ENCODE data around the gene PPIL3.
"Not testable (repeated sequence)": the region's sequence is repeated elsewhere in the genome, so short reads cannot be mapped to it uniquely, and the experiment has no call there.

Gene PPIL3

DNA sequence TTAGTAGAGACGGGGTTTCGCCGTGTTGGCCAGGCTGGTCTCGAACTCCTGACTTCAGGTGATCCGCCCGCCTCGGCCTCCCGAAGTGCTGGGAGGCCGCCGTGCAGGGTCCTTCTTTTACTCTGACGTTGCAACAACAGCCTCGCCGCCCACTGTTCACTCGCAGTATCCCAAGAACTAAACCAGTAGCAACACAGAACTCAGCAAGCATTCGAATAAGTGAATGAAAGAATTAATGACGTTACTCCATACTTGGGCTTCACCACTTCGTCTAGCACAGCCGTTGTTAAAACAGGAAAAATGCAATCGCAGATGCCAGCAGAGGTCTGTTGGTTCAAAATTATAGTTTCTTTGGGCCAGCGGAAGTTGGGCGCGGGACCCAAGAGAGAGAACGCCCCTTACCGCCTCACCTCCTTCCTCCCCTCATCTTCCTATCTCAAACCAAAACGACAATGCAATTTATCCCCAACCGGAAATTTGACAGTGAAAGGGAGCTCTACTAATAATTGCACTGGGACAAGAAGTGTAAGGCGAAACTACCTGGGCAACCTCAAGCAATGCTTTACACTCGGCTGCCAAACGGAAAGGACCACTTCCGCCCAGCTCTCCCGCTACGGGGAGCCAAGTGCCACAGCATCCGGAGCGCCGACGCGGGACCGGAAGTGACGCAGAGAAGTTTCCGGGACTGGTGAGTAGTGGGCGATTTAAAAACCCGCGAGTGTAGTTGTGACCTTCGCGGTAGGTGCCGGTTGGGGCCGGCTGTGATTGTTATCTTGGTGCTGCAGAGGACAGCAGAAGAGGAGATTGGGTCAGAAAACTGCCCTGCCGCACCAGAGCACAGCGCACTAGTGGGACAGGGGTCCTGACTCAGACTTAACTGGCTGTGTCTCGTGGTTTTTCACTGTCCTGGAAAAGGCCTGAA, at the start of gene PPIL3, which contains the start of gene NIF3L1:
PPIL3 (minus strand) TSS at position 374 of the 922 bp plus-strand sequence. CDS start 1,462 bp downstream, outside the sequence.
NIF3L1 (plus strand) TSS at position 668 of the 922 bp plus-strand sequence. CDS start 2,573 bp downstream, outside the sequence.
- intact Hi-C loops (cut with DNase I) = no loop called here
- peak; percentile 93 to 98 (median 96) for DNase-seq

DNA sequence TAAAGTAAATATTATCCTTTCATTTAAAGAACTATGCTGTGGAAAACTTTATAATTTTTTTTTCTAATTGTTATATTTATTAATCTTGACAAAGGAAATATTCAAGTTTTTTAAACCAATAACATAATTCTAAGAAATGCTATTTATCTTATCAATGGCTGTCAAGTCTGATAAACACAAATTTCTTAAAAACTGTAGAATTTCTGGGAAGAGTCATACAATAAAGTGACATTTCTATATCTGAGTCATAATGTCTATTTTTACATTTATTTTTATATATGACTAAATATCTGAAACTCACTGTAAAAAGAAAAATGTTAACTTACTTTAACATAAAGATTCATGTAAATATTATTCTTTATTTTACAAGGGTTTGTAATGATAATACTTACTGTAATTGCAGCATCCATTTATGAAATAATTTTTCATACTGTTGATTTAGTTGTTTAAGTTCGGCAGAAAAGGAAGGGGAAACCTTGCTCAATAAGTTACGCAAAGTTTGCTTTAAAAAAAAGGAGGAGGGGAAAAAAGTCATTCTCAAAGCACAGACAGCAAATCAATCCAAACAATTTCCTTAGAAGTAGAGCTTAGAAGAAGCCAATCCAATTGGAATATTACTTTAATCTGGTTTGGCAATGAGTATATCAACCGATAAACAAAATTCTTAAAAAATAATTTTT, 42.2 kb upstream of the PPIL3 start:
- intact Hi-C loops (cut with DNase I) = no loop called here
- no peak for DNase-seq

DNA sequence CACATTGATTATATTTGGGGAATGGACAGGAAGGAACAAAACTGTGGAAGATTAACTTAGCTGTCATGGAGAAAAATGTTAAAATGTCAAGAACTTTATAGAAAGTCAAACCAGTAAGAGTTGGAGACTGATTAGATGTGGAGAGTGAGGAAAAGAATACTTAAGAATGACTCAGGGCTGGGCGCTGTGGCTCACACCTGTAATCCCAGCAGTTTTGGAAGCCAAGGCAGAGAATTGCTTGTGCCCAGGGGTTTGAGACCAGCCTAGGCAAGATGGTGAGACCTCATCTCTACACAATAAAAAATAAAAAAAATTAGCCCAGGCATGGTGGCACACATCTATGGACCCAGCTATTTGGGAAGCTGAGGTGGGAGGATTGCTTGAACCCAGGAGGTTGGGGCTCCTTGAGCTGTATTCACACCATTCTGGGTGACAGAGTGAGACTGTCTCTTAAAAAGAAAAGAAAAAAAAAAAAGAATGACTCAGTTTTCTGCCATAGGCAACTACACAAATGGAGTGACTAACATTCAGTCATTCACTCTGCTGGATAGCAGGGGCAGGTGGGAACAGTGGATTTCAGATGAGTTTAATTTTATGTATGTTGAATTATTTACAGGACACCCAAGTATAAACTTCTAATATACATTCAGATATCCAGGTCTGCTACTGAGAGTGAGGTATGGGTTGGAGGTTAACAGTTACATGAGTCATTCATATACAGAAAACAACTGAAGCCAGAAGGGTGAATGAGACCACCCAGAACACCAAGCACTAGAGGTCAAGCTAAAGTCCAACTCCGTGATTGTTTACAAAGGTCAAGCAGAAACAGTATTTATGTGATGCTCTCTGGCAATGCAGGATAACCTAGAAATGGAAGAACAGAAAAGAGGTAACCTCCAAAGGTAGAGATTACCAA, 40.7 kb upstream of the PPIL3 start:
- intact Hi-C loops (cut with DNase I) = no loop called here
- DNase-seq = no peak

DNA sequence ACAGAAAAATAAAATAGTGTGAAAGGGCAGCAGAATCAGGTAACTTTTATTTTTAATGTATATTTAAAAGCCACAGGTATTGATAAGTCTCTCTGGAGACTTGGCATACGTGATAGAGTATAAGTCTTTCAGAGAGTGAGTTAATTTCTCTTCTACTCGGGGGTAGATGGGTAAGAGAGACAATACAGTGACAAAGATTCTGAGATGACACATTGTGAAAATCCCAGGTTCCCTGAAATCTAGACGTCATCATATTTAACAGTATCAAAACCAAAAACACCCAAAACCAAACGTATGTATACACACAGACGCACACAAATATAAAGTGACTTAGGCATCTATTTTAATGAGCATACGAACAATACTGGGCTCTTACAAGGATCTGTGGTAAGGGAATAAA, 33.6 kb upstream of the PPIL3 start:
- intact Hi-C loops (cut with DNase I) = no loop called here
- DNase-seq = no peak

DNA sequence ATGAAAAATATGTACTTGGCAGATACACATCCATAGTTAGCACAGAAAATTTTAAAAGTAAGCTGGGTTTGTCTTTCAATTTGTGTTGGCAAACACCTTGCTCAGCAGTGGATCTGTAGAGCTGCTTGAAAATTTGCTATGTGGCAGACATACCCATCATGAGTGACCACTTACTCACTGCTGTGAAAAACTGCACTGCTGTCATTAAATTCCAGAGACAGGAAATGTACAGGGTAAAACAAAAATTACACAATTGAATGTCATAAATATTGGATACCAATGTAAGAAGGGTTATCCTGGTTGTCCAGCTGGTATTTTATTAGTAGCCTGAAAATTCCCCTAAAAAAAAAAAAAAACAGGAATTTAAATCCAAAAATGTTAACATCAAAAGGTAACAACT, 24.8 kb upstream of the PPIL3 start:
- no peak for DNase-seq
- intact Hi-C loops (cut with DNase I) = no loop called here

DNA sequence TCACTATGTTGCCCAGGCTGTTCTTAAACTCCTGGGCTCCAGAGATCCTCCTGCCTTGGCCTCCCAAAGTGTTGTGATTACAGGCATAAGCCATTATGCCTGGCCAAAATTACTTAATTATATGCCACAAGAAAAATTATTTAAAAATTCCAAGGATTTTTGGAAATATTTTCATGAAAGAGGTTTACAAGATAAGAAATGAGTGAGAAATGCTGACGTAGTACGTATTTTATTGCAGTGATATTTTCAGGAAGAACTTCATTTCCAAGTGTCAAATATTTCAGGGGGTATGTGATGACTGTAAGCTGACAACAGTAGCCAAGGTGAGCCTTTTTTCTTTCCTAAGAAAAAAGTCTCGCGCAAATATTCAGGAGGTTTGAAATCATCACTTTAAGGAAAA, 21.1 kb upstream of the PPIL3 start:
- intact Hi-C loops (cut with DNase I) = loop anchor here (5.0 kb wide), 1 partner anchor 162 kb away; the partner anchor contains the start of genes HYCC2 and NDUFB3

DNA sequence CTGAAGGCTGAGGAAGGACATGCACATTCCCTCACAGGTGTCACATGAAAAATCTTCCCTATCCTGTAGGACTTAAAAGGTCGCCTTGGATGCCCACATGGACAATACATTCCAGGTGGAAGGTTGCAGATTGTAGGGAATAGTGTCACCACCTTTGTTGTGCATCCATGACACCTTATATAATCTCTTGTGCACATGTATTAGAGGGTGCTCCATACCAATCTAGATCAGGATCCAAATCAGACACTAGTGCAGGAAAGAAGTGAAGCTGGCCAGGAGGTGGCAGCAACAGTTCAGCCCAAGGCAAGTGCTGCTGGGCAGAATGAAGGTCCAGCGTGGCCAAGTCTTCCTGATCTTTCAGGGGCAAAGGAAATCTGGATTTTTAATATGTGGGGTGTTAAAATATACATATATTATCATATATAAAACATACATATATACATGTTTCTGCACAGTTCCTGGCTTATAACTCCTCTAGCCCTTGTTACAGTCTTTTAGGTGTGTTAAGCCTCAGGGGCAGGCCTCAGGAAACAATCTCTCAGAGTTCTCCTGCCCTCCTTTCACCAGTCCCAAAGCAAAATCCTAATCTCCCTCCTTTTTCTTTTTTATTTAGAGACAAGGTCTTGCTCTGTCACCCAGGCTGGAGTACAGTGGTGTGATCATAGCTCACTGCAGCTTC, 16.9 kb upstream of the PPIL3 start:
- peak; percentile 62 to 90 (median 80) for DNase-seq

More for the DNA sequence above, 21.1 kb upstream of the PPIL3 start:
- DNase-seq = no peak

DNA sequence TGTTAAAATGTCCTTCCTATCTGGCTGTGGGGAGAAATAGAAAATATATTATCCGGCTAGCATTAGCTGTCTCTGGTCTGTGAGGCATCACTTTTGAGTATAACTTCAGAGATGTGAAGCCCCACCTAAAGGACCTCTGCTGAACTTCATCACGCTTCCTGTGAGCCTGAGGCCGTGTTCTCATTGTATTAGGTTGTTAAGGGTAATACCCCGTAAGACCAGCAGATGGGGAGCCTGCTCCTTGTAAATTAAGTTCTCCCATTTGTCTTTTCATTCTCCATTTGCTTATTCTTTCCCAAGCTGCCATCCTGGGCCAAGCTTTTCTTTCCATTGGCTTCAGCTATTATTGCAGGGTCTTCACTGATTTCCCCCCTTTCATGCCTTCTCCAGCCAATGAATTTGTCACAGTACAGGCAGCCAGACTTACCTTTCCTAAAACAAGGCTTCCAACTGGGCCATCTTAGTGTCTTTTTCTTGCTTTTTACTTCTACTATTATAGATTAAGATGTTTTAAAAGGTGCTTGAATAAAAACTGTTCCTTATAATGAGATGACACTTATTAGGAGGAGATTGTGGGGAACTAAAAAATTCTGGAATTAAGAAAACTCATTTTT, 12.7 kb upstream of the PPIL3 start:
- DNase-seq = peak in 38 of 42 donors; percentile 13 to 81 (median 54)

More for the DNA sequence above, 16.9 kb upstream of the PPIL3 start:
- intact Hi-C loops (cut with DNase I) = loop anchor here (5.0 kb wide), 1 partner anchor 167 kb away; the partner anchor contains the start of genes HYCC2 and NDUFB3

DNA sequence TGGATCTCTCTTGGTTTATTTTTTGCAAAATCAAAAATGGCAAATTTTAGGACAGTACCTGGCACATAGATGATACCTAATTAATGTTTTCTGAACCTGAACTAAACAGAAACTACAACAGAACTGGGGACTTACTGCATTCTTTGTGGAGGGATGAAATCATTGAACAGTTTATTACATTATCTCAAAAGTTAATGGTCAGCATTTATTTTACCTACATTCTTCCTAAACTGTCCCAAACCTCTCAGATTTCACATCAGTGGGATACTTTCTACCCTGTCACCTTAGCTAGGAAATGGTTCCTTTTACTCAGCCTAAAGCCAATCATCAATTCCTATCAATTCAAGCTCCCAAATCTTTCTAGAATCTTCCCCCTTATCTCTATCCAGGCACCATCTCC, 10.6 kb upstream of the PPIL3 start:
- no peak for DNase-seq
- intact Hi-C loops (cut with DNase I) = no loop called here

More for the DNA sequence above, 12.7 kb upstream of the PPIL3 start:
- intact Hi-C loops (cut with DNase I) = loop anchor here (5.0 kb wide), 2 partner anchors 256 to 276 kb away; no protein-coding TSS in a partner anchor

DNA sequence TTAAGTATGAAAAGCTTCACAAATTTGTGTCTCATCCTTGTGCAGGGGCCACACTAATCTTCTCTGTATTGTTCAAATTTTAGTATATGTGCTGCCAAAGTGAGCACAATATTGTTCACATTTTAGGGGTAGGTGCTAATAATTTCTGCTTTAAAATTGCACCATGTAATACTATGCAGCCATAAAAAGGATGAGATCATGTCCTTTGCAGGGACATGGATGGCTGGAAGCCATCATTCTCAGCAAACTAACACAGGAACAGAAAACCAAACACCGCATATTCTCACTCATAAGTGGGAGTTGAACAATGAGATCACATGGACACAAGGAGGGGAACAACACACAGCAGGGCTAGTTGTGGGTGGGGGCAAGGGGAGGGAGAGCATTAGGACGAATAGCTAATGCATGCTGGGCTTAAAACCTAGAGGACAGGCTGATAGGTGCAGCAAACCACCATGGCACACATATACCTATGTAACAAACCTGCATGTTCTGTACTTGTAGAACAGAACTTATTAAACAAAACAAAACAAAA, 7.1 kb downstream of the PPIL3 start:
- DNase-seq; intact Hi-C loops (cut with DNase I): not testable (repeated sequence)

DNA sequence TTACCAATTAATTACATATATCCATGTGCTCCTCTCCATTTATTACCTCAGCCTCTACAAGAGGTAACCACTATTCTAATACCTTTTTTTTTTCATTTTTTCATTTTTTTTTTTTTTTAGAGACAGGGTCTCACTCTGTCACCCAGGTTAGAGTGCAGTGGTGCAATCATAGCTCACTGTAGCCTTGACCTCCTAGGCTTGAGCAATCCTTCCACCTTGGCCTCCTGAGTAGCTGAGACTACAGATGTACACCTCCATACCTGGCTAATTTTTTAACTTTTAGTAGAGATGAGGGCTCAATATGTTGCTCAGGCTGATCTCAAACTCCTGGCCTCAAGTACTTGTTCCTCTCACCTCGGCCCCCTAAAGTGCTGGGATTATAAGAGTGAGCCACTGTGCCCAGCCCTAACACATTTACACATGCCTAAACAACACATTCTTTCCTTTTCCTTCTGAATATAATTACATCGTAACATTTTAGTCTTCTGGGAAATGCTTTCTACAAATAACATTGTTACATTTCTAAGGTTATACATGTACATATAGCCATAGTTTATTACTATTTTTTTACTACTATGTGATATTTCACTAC, 10.5 kb downstream of the PPIL3 start:
- DNase-seq = no peak
- intact Hi-C loops (cut with DNase I) = no loop called here

DNA sequence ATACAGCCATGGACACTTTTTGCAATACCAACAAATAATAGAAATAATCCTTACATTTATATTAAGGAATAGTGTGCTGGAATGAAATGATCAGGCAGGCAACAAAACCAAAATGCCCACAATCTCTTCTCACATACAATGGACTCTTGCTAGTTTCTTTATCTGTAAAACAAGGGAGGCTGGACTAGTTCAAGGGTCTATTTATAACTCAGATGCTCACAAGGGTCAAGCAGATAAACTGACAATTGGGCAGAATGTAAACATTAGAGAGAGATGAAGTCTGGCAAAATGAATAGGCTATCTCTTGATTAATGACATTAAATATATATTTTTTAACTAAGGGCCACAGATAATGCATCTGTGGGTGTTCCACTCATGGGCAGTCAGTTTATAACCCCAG, 11.4 kb downstream of the PPIL3 start:
- DNase-seq = no peak
- intact Hi-C loops (cut with DNase I) = no loop called here

DNA sequence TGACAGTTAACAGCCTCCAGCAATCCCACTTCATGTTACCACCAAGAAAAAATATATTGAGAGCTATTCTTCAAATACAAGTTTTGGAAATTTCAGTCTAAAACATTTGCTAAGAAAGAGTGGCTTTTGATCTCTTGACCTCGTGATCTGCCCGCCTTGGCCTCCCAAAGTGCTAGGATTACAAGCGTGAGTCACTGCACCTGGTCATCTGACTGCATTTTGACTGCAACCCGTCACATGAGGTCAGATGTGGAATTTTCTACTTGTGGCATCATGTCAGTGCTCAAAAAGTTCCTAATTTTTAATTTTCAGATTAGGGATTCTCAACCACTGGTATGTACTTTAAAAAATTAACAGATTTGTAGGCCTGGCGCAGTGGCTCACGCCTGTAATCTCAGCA, 15.3 kb downstream of the PPIL3 start:
- intact Hi-C loops (cut with DNase I) = no loop called here
- no peak for DNase-seq

DNA sequence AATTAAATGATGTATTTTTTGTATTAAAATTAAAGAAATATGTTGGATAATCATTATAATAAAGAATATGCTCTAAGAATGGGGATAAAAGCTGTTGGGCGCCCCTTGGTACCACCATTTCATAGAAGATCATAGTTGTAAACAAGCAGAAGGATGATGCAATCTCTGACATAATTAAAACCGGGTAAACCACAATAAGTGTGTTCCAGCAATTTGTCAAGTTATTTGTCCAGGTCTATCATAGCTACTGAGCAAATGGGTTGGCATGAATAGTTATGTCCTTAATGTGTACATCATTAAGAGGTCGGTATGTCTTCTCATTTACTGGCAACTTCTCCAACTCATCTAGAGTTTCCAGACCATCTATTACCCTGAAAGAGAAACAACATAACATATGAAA, 17.7 kb downstream of the PPIL3 start:
- DNase-seq = no peak
- intact Hi-C loops (cut with DNase I) = no loop called here

DNA sequence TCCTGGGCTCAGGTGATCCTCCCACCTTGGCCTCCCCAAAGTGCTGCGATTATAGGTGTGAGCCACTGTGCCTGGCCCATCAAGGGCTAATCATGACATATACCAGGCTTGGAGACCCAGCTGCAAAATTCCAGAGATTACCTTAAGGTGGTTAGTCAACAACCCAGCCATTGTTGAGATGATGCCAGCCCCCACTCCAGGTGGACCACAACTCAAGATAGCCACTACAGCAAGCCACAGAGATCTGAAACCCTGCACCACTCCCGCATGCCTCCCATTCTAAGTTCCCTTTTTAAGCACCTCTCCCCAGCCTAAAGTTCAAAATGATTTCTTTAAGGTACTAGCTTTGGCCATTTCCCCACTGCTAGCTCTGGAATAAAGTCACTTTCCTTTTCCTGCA, 19.9 kb downstream of the PPIL3 start:
- intact Hi-C loops (cut with DNase I) = no loop called here
- DNase-seq = no peak

DNA sequence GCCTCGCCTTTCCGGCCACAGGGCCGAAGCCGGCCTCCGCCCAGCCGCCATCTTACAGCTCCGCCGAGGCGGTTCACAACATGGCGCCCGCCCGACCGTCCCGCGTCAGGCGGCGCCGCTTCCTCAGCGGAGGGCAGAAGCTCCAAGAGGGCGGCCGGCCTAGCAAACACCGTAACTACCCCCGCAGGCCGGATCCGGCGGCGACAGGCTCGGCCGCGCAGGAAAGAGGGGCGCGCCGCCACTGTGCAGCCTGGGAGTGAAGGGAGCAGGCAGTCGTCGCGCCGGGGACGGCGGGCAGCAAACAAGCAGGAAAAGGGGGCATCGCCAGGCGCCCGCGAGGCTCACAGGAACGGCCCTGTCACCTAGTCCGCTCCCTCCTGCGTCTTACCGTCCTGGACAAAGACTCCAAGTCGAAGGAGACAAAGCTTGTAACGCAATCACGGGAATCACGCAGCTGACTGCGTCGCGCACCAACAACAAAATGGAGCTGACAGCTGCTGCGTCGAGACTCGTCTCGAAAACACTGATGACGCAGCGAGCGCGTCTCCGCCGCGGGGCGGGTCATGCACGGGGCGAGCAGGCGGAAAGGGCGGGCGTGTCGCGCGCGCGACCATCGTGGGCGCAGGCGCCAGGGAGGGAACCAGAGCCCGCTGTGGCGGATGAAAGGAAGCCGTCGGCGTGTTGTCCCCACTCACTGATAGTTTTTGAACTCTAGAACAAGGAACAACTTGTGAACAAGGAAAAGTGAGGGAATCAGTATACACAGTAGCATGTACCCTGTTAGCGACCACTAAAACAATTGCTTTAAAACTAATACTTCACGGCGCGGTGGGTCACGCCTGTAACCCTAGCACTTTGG, 24.5 kb downstream of the PPIL3 start, which contains the start of gene CLK1:
CLK1 (minus strand) TSS at position 483 of the 859 bp plus-strand sequence. CDS start 2,796 bp downstream, outside the sequence.
- intact Hi-C loops (cut with DNase I) = loop anchor here (5.0 kb wide), 1 partner anchor 52 kb away; the partner anchor contains the start of gene BZW1
- peak; percentile 90 to 98 (median 96) for DNase-seq

Data from head of caudate nucleus (tissue), 42 donors.